ENCODE data around the gene GATA5.

- TF ChIP-seq CTCF (IDR thresholded peaks at IDR 0.05) (no peak), POLR2AphosphoS5 (IDR thresholded peaks at IDR 0.05) (no peak)
Measured at GRCh38 chr20:62483613-62484458, 8.0 kb upstream of the GATA5 start.

Data from esophagus muscularis mucosa (tissue), 3 donors.